Keratinocyte (primary cell): ENCODE results near the gene E2F6.

Source experiments
- EZH2 ChIP-seq: IDR thresholded peaks from one replicate; pipeline ENCODE4 v1.6.1; 2012; ENCODE audit warnings: inconsistent platforms, mild to moderate bottlenecking, low read length, moderate library complexity
- TF ChIP-seq, protein P1 (sequence below), 3 experiments: IDR thresholded peaks in 1 of 3; conservative IDR thresholded peaks in 1 of 3; optimal IDR thresholded peaks in 1 of 3; 2 replicates in 2 of 3; 3 replicates in 1 of 3; pipeline versions ENCODE3 to v1.5.1; 2011; ENCODE audit warnings: low read length in 3 of 3, mild to moderate bottlenecking in 3 of 3, moderate library complexity in 2 of 3, control low read depth in 1 of 3, inconsistent platforms in 1 of 3; ENCODE audit not compliant: insufficient read depth in 2 of 3; ENCODE audit errors: extremely low read depth in 1 of 3

- TF ChIP-seq, protein P1, sequence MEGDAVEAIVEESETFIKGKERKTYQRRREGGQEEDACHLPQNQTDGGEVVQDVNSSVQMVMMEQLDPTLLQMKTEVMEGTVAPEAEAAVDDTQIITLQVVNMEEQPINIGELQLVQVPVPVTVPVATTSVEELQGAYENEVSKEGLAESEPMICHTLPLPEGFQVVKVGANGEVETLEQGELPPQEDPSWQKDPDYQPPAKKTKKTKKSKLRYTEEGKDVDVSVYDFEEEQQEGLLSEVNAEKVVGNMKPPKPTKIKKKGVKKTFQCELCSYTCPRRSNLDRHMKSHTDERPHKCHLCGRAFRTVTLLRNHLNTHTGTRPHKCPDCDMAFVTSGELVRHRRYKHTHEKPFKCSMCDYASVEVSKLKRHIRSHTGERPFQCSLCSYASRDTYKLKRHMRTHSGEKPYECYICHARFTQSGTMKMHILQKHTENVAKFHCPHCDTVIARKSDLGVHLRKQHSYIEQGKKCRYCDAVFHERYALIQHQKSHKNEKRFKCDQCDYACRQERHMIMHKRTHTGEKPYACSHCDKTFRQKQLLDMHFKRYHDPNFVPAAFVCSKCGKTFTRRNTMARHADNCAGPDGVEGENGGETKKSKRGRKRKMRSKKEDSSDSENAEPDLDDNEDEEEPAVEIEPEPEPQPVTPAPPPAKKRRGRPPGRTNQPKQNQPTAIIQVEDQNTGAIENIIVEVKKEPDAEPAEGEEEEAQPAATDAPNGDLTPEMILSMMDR (optimal IDR thresholded peaks at IDR 0.05 in 1 of 3, IDR thresholded peaks at IDR 0.05 in 1 of 3, conservative IDR thresholded peaks at IDR 0.05 in 1 of 3; ENCODE audit: extremely low read depth in 1 of 3, insufficient read depth in 2 of 3, low read length in 3 of 3), result no peak
- TF ChIP-seq EZH2, result no peak
Observed at GRCh38 chr2:11458753-11459152, 7.2 kb downstream of the E2F6 start.
